Measurements from ENCODE around the gene GHRH.

The GHRH gene

GRCh38 chr20:37303637-37304036, 42.0 kb upstream of the GHRH start:
- no peak for TF ChIP-seq YY1 (IDR thresholded peaks at IDR 0.05; ENCODE audit: low read depth)

GRCh38 chr20:37302981-37303380, 41.4 kb upstream of the GHRH start:
- no peak for TF ChIP-seq TAF1 (IDR thresholded peaks at IDR 0.05; ENCODE audit: low read depth)
- no peak for TF ChIP-seq TCF12 (IDR thresholded peaks at IDR 0.05; ENCODE audit: low read depth)
- TF ChIP-seq RAD21 (IDR thresholded peaks at IDR 0.05; ENCODE audit: low read depth): no peak
- TF ChIP-seq EP300 (IDR thresholded peaks at IDR 0.05; ENCODE audit: borderline replicate concordance): no peak

- TF ChIP-seq ZBTB7A (IDR thresholded peaks at IDR 0.05; ENCODE audit: low read depth) (no peak), CEBPB (IDR thresholded peaks at IDR 0.05) (no peak)
Observed at GRCh38 chr20:37301558-37301957, 39.9 kb upstream of the GHRH start.

- TF ChIP-seq TAF1 (IDR thresholded peaks at IDR 0.05; ENCODE audit: low read depth): no peak
- TF ChIP-seq MAX (IDR thresholded peaks at IDR 0.05): no peak
- no peak for TF ChIP-seq FOXM1 (IDR thresholded peaks at IDR 0.05; ENCODE audit: borderline replicate concordance, low read depth)
- TF ChIP-seq ZBTB7A (IDR thresholded peaks at IDR 0.05; ENCODE audit: low read depth): no peak
- TF ChIP-seq TEAD4 (IDR thresholded peaks at IDR 0.05): no peak
- TF ChIP-seq EP300 (IDR thresholded peaks at IDR 0.05; ENCODE audit: borderline replicate concordance): no peak
Observed at GRCh38 chr20:37301120-37301519, 39.5 kb upstream of the GHRH start.

GRCh38 chr20:37299718-37300528, 38.3 kb upstream of the GHRH start:
- TF ChIP-seq CEBPB (IDR thresholded peaks at IDR 0.05) (no peak), TEAD4 (IDR thresholded peaks at IDR 0.05) (no peak), MAX (IDR thresholded peaks at IDR 0.05) (no peak), ZBTB7A (IDR thresholded peaks at IDR 0.05; ENCODE audit: low read depth) (no peak), RAD21 (IDR thresholded peaks at IDR 0.05; ENCODE audit: low read depth) (no peak), TAF1 (IDR thresholded peaks at IDR 0.05; ENCODE audit: low read depth) (no peak), CREB1 (IDR thresholded peaks at IDR 0.05; ENCODE audit: low read depth) (no peak), TCF12 (IDR thresholded peaks at IDR 0.05; ENCODE audit: low read depth) (no peak), USF1 (IDR thresholded peaks at IDR 0.05) (no peak), FOXM1 (IDR thresholded peaks at IDR 0.05; ENCODE audit: borderline replicate concordance, low read depth) (no peak), YY1 (IDR thresholded peaks at IDR 0.05; ENCODE audit: low read depth) (no peak), EP300 (IDR thresholded peaks at IDR 0.05; ENCODE audit: borderline replicate concordance) (no peak), EGR1 (IDR thresholded peaks at IDR 0.05) (no peak), REST (IDR thresholded peaks at IDR 0.05; ENCODE audit: low read depth) (no peak)

- TF ChIP-seq REST (IDR thresholded peaks at IDR 0.05; ENCODE audit: low read depth) (no peak), TAF1 (IDR thresholded peaks at IDR 0.05; ENCODE audit: low read depth) (no peak), ZBTB7A (IDR thresholded peaks at IDR 0.05; ENCODE audit: low read depth) (no peak), EP300 (IDR thresholded peaks at IDR 0.05; ENCODE audit: borderline replicate concordance) (no peak), YY1 (IDR thresholded peaks at IDR 0.05; ENCODE audit: low read depth) (no peak), TEAD4 (IDR thresholded peaks at IDR 0.05) (no peak), USF1 (IDR thresholded peaks at IDR 0.05) (no peak), NFIC (IDR thresholded peaks at IDR 0.05) (no peak), CEBPB (IDR thresholded peaks at IDR 0.05) (no peak), MAX (IDR thresholded peaks at IDR 0.05) (no peak), FOXM1 (IDR thresholded peaks at IDR 0.05; ENCODE audit: borderline replicate concordance, low read depth) (no peak), EGR1 (IDR thresholded peaks at IDR 0.05) (no peak)
Observed at GRCh38 chr20:37298190-37298939, 36.8 kb upstream of the GHRH start.
